ENCODE results near the gene MAN1C1. TPM values are rescaled to one million over a fixed set of nuclear protein-coding genes. Genes with fewer than 3 reads are reported as not detected.

MAN1C1 gene
- total and polyA plus RNA-seq, 10 of the 15 experiments (the other 5 are each of a cell fraction or from before 2014, with no cell fraction given): 0.12 to 0.56 (median 0.22) TPM; not detected in 3

- DNase-seq (ENCODE audit: low read depth, low spot score) (no peak), FAIRE-seq (no peak), ATAC-seq (peak; percentile 42)
- in situ Hi-C loops (cut with MboI) (no loop called here), intact Hi-C loops (cut with micrococcal nuclease; ENCODE audit: unreplicated experiment) (no loop called here)
- no peak overlapping the region for H3K4me2 ChIP-seq (ENCODE audit: control insufficient read depth, insufficient read depth)
- ChIA-PET POLR2A (no interaction called here), CTCF (interaction anchor here (1.1 to 1.4 kb wide), 3 partner anchors 10 to 47 kb away, joined by 3 to 4 read pairs (median 3); no protein-coding TSS in a partner anchor), SMC1A (ENCODE audit: uncharacterized antibody, unreplicated experiment) (no interaction called here), RAD21 (ENCODE audit: unreplicated experiment) (no interaction called here)
- H3K4me3 ChIP-seq: no peak overlapping the region
- H3K27me3 ChIP-seq (replicated peaks in 1 of 2; ENCODE audit: control insufficient read depth in 2 of 2, insufficient read depth in 2 of 2, low read length in 1 of 2): no peaks in the 10 kb centered on the region
- peaks cover 4% of the 10 kb centered on the region; the same call in 1 of the 2 replicates for H3K4me1 ChIP-seq (ENCODE audit: control insufficient read depth, insufficient read depth, low read length)
- WGBS (ENCODE audit: insufficient coverage, insufficient replicate concordance, low lambda C conversion rate, missing lambda C conversion rate): 30% methylated on average over 5 of the region's 5 CpGs
- no peak overlapping the region for H2AFZ ChIP-seq (ENCODE audit: control insufficient read depth, low read depth, low read length)
- H3K36me3 ChIP-seq (ENCODE audit: control insufficient read depth in 2 of 2, insufficient read depth in 2 of 2, low read length in 1 of 2): no peaks in the 10 kb centered on the region
- H3K9ac ChIP-seq (ENCODE audit: control insufficient read depth, insufficient read depth, low read length): no peak overlapping the region
- BruUV-seq (replicated peaks): no TSS peak
- no peaks in the 10 kb centered on the region for H3K79me2 ChIP-seq (ENCODE audit: control insufficient read depth, insufficient read depth, low read length)
- H4K20me1 ChIP-seq (ENCODE audit: control insufficient read depth, insufficient read depth): no peaks in the 10 kb centered on the region
- no peaks in the 10 kb centered on the region for H3K9me3 ChIP-seq (replicated peaks; ENCODE audit: control insufficient read depth, insufficient read depth, low read length)
- H3K27ac ChIP-seq (ENCODE audit: control insufficient read depth, insufficient read depth): no peak overlapping the region
- TF ChIP-seq HDAC6 (IDR thresholded peaks at IDR 0.05; ENCODE audit: unreplicated experiment) (no peak), CTCF (IDR thresholded peaks at IDR 0.05 in 2 of 3, conservative IDR thresholded peaks at IDR 0.05 in 1 of 3; ENCODE audit: control insufficient read depth in 2 of 3, extremely low read depth in 1 of 3, insufficient read depth in 1 of 3, low read depth in 3 of 3, low read length in 3 of 3) (no peak), GABPA (IDR thresholded peaks at IDR 0.05; ENCODE audit: low read depth) (no peak), RAD51 (IDR thresholded peaks at IDR 0.05) (no peak), NR2C1 (IDR thresholded peaks at IDR 0.05) (no peak), RCOR1 (conservative IDR thresholded peaks at IDR 0.05; ENCODE audit: low read depth, low read length) (no peak), RUNX3 (IDR thresholded peaks at IDR 0.05; ENCODE audit: low read length) (peak; percentile 75), MXI1 (IDR thresholded peaks at IDR 0.05; ENCODE audit: low read depth, low read length) (no peak)
Measured at GRCh38 chr1:25628741-25629421, 12.3 kb downstream of the MAN1C1 start.

All from GM12878 (cell line).